Pulmonary artery endothelial cell (primary cell): ENCODE data around the gene TCF7L2. TPM values are rescaled to one million over a fixed set of nuclear protein-coding genes. Genes with fewer than 3 reads are reported as not detected.
A peak's percentile ranks its signal among the peaks of the same experiment; 100 is the strongest.
"Not testable (repeated sequence)": the region's sequence is repeated elsewhere in the genome, so short reads cannot be mapped to it uniquely, and the experiment has no call there.

Experiments used
- DNase-seq: peaks from one replicate; pipeline ENCODE4 v3.0.0-alpha.2; 2011; ENCODE audit warnings: low read depth, low spot score
- total RNA-seq: library from RNA; depleted of rRNA; stranded (reverse); fragments of >200 nt; gene quantifications from 2 replicates; pipeline ENCODE4 v1.2.3, GENCODE V29; 2014

Gene TCF7L2
- total RNA-seq, 1 donor from 2014 or later = 1.9 TPM

DNA sequence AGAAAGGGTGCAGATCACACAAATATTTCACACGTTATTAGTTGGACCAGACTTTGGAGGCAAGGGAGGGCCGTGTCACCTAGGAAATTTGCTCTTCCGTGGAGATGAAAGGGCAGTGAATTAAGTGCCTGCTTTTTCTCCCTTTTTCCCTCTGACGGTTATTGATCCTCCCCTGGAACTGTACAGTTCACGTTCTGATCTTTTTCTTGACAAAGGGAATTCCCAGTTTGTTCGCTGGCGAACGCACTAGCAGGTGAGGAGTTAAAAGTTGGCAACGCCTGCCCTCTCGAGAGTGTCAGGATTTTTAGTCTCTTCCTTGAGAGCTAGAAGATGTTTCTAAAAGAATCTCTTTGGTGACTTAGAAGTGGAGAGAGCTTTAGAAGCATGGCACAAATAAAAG, 111.5 kb downstream of the TCF7L2 start:
- DNase-seq = no peak

DNA sequence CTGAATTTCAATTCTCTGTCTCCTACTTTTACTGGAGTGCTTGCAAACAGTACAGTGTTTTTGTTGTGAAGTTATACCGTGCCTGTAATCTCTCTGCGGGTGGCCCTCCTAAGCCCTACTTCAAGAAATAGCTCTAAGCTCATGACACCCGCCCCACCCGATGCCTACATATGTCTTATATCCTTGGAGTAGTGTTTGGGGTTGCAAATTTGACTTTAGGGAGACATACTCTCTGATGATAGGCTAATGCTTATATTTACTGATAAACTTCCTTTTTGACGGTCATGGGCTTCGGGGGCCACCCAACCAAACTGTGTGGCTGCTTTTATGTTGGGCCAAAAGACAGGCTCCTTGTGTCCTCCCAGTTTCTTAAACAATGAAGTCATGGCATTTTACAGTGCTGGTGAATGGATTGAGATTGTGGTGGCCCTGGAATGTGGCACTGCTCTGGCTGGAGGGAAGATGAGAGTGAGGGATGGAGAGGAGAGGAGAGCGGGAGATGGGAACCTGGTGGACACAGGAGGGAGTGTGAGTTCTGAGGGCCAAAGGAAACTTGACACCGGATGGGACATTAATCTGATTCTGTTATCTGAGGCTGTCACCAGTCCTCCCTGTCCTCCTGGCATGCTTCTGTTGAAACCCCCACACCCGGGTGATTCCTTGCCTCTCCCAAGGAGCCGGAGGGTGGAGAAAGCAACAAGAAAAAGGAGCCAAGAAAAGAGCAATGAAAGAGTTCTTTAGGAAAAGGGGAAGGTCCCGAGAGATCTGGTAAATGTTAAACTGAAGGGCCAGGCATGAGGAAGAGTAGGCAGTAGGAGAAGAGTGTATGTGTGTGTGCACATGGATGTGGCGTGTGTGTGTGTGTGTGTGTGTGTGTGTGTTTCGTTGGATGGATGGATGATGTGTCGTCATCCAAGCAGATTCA, 113.3 kb downstream of the TCF7L2 start:
- no peak for DNase-seq

- no peak for DNase-seq
Observed at GRCh38 chr10:113064039-113064438, 114.0 kb downstream of the TCF7L2 start.

- DNase-seq = not testable (repeated sequence)
Observed at GRCh38 chr10:113066120-113066519, 116.1 kb downstream of the TCF7L2 start.

DNA sequence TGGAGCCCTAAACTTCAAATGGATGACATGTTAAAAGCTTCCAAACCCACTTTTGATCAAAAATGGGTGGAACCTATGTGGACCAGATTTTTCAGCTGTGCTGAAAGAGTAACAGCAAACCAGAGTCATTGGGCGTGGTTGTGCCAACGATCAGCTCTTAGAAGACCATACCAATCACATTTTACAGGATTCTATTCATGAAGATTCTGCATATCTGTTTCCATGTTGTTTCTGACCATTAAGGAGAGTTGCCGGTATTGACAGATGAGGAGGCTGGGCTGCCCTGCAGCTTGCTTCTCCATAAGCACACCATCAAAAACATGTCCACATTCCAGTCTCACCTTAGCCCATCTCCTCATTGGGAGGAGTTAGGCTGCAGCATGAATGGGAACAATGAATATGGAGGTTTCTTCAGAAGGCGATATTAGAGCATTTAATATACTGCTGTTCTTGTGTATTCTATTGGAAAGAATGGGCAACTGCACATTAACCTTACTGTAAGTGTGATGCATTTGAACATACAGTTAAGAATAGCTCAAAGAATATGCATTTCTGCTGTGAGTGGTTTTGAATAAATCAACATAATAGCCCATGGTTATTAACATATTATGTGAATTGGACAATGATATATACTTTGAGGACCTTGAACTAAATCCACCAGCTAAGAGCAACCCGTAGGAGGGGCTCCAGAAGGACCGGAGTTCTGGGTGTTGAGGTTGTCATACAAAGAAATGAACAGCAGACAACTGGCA, 116.7 kb downstream of the TCF7L2 start:
- DNase-seq = no peak

DNA sequence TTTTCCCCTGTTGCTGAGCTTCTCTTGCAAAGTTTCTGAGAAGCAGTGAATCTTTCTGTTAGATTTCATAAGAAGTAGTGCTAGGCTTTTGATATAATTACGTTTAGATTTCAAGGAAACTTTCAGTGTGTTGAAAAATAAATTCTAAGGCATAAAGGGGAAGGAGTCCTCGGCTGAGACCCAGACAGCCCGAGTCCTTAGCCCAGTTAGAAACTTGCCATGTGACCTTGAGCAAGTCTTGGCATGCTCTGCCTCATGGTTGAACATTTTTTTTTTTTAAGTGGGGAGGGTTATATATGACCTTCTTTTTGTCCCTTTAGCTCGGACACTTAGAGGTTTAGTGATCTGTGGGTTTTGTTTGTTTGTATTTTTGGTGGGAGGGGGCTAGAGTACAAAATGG, 117.5 kb downstream of the TCF7L2 start:
- no peak for DNase-seq

- DNase-seq = no peak
Observed at GRCh38 chr10:113068178-113068890, 118.3 kb downstream of the TCF7L2 start.

DNA sequence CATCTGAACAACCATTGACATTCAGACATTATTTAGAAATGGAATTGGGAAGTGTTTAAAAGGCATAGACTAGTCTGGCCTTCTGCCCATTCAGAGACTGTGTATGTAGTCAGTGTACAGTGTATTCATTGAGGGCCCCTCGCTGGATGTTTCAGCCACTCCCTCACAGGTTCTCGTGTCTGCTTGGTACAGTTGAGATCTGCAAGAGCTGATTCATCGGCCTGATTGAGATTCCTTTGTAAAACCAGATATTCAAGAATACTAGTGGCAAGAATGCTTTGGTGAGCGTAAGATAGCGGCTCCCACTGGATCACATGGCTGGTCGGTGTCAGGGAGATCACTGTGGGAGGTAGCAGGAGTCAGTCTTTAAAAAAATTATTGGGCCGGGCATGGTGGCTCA, 119.5 kb downstream of the TCF7L2 start:
- no peak for DNase-seq

GRCh38 chr10:113071446-113071845, 121.4 kb downstream of the TCF7L2 start:
- DNase-seq = no peak

DNA sequence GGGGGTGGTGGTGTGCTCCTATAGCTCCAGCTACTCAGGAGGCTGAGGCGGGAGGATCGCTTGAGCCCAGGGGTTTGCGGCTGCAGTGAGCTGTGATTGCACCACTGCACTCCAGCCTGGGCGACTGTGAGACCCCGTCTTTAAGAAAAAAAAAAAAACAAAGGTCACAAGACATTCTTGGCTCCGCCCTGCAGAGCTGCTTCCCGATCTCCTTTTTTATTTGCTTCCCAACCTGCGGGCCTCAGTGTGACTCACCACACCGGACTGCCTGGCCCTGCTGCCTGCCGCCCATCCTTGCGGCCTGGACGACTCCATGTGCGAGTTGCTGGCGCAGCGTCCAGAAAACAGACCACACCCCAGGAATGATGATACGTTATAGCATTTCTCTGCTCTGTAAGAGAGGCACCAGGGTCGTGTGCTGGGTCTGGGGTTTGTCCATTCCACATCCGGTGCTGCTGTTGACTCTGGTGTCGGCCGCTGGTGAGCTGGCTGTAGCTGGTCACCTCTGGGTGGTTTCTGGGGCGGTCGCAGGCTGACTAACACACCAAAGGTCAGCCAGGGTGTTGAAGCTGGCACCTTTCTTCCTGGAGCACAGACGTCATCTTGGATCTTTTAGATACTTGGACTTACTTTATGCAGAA, 123.6 kb downstream of the TCF7L2 start:
- peak; percentile 64 for DNase-seq

- DNase-seq = no peak
Observed at GRCh38 chr10:113076949-113077348, 126.9 kb downstream of the TCF7L2 start.

DNA sequence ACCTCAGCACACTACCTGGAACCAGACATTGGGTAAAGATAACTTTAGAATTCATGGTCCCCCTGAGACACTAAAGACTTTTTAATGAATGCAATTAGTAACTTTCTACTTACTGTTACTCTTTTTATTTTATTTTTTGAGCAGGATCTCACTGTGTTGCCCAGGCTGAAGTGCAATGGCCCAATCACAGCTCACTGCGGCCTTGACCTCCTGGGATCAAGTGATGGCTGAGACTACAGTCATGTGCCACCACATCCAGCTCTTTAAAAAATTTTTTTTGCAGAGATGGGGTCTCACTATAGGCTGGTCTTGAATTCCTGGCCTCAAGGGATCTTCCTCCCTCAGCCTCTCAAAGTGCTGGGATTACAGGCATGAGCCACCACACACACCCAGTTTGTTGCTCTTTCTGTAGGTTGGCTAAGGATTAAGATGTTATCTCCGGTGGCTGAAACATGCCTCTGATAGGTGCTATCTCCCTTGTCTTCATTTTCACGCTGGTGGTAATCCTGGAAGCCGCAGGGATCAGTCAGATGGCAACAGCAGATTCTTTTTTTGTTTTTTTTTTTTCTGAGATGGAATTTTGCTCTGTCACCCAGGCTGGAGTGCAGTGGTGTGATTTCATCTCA, 128.3 kb downstream of the TCF7L2 start:
- no peak for DNase-seq

GRCh38 chr10:113080061-113080924, 130.2 kb downstream of the TCF7L2 start:
- no peak for DNase-seq

DNA sequence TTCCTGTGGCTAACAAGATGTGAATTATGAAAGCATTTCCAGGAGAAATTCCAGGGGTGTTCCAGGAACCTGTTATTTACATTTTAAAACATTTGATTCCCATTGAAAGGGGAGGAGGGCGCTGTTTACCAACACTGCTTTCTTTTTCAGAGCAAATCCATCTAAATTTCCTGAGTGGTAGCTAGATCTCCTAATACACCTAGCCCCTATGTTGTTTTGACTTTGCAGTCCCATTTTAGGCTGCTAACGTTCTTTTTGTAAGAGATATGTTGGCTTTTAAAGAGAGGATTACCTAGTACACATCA, 130.8 kb downstream of the TCF7L2 start:
- DNase-seq = no peak

- no peak for DNase-seq
Observed at GRCh38 chr10:113084031-113084430, 134.0 kb downstream of the TCF7L2 start.

DNA sequence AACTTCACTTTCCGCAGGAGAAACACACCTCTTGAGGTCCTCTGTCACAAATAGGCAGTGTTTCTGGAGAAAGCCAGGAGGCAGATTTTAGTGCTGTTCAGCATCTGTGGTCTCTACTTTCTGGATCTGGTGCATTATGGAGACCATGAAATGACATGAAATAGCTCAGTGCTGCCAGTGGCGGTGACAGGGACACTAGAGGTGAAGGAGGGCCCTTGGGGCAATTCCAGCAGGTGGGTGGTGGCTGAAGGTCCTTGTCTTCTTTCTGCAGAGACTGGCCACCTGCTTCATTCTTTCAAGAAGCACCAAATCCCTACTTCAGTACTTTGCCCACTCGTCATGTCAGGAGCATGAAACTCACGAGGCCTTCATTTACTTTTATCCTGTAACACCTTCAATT, 135.7 kb downstream of the TCF7L2 start:
- no peak for DNase-seq

- DNase-seq = no peak
Observed at GRCh38 chr10:113086282-113086681, 136.2 kb downstream of the TCF7L2 start.

GRCh38 chr10:113087165-113088029, 137.3 kb downstream of the TCF7L2 start:
- peak; percentile 97 for DNase-seq

DNA sequence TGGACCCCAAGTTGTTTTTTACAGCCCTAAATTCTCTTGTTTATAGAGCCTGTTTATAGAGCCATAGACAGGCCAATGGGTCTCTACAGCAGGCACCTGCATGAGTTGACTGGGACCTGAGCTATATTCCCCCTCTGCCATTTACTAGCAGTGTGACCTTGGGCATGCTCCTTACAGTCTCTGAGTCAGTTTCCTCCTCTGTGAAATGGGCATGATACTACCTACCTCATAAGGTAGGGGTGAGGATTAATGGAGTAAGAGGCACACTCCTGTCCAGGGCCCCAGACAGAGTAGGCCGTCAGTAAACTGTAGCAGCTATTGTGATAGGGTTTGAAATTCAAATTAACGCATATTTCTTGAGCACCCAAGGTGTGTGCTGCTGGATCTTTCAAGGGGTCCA, 138.1 kb downstream of the TCF7L2 start:
- DNase-seq = no peak
